Stimulated activated naive CD8-positive, alpha-beta T cell treated with anti-CD3 and anti-CD28 coated beads, Interleukin-15, amount 100 ng/mL, for 72 hours (primary cell): ENCODE results near the gene DCLK1.

Source experiments
- ATAC-seq: fragments of 150-1000 bp; cut with Tn5 transposase; 2 replicates; pipeline ENCODE4 v1.10.0; 2021; ENCODE audit warnings: mild to moderate bottlenecking, moderate library complexity
- DNase-seq, 2 donors: peaks; one replicate each; pipeline ENCODE4 v3.0.0; 2021 to 2022
- H3K27ac Mint-ChIP-seq, 2 donors: one replicate each; pipeline ENCODE4 v1.8.0; 2022; ENCODE audit warnings: mild to moderate bottlenecking in 2 of 2, mixed read lengths in 2 of 2, moderate library complexity in 2 of 2
- H3K27me3 Mint-ChIP-seq: one replicate; pipeline ENCODE4 v1.8.0; 2022; ENCODE audit warnings: mixed read lengths
- H3K4me1 Mint-ChIP-seq: one replicate; pipeline ENCODE4 v1.8.0; 2022; ENCODE audit warnings: mild to moderate bottlenecking, mixed read lengths
- H3K4me3 Mint-ChIP-seq, 2 donors: one replicate each; pipeline ENCODE4 v1.8.0; 2022; ENCODE audit warnings: mild to moderate bottlenecking in 2 of 2, mixed read lengths in 2 of 2, moderate library complexity in 1 of 2
- H3K9me3 Mint-ChIP-seq, 2 donors: one replicate each; pipeline ENCODE4 v1.8.0; 2022; ENCODE audit warnings: mixed read lengths in 2 of 2

The DCLK1 gene

DNA sequence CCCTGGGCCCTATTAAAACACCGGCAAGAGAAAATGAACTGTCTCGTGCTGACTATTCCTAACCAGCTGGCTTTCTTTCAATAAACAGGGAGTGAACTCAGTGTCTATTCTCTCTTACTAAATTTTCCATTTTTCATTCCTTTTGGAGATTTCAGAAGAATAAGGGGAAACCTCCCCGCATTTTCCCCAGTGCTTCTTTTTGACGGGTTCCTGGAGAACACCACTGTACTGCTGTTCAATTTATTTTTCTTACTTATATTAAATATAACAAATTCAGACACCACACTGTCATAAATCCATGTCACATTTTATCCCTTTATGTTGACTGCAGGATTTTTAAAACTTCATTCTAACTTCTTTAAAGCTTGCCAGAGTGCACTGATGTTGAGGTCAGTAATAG is 75.8 kb downstream of the DCLK1 start:
- H3K4me3 Mint-ChIP-seq: no peak overlapping the region
- ATAC-seq (no peak), DNase-seq (no peak)
- no peaks in the 10 kb centered on the region for H3K27me3 Mint-ChIP-seq
- no peaks in the 10 kb centered on the region for H3K4me1 Mint-ChIP-seq
- H3K9me3 Mint-ChIP-seq: peaks cover 0 to 16% of the 10 kb centered on the region in 2 donors
- H3K27ac Mint-ChIP-seq: no peak overlapping the region

DNA sequence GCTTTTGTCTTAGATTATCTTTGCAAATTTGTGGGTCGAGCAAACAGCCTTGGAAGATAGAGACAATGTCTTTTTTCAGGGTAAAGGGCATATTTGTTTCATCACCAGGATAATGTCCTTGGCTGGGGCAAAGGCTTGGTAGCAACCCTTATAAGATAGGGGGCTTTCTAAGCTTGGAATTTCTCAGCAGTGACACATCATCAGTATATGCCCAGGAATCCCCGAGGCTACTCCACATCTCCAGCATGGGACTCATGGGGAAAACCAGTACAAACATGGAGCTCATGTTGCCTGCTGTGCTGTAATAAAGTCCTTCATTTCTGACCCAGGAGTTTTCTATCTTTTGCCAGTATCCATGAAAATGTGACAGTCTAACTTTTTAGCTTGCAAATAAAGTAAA is 77.1 kb downstream of the DCLK1 start:
- DNase-seq: no peak
- no peak for ATAC-seq
- Mint-ChIP-seq H3K27ac (no peak overlapping the region), H3K9me3 (peaks cover 0 to 16% of the 10 kb centered on the region in 2 donors), H3K27me3 (no peaks in the 10 kb centered on the region), H3K4me3 (no peak overlapping the region), H3K4me1 (no peaks in the 10 kb centered on the region)

DNA sequence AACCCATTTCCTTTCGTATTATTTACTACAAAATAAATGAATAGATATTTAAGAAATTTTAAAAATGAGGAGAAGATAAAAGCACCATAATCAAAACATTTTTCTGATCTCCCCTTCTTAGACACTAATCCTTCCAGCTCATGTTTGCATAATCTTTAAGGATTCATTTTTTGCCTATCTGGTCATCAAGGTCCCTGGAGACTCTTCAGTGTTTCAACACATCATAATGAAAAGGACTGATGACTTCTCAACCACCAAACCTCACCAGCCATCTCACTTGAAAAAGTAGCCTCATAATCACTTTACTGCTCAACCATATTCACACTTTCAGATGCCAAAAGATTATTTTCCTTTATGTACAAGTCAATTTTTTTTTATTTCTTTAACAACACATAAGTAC is 80.1 kb downstream of the DCLK1 start:
- no peaks in the 10 kb centered on the region for H3K27me3 Mint-ChIP-seq
- H3K4me1 Mint-ChIP-seq: no peaks in the 10 kb centered on the region
- H3K9me3 Mint-ChIP-seq: peaks cover 0 to 12% of the 10 kb centered on the region in 2 donors
- no peak for DNase-seq
- ATAC-seq: no peak
- no peak overlapping the region for H3K27ac Mint-ChIP-seq
- no peak overlapping the region for H3K4me3 Mint-ChIP-seq

DNA sequence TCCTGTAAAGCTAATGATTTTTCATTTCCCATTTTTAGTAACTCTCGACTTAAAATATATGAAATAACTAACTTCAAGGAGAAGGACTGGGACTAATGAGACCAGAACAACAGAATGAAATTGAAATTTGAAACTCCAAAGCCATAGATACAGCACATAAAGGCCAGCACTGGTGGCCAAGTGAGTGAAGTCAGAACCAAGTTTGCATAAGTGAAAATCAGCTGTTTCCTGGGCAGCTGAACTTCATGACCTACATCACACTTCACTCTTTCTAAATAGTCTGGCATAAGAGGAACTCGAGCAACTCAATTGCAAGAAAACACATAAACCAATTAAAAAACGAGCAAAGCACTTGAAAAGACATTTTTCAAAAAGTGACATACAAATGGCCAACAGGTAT is 84.5 kb downstream of the DCLK1 start:
- no peak for ATAC-seq
- no peaks in the 10 kb centered on the region for H3K9me3 Mint-ChIP-seq

DNA sequence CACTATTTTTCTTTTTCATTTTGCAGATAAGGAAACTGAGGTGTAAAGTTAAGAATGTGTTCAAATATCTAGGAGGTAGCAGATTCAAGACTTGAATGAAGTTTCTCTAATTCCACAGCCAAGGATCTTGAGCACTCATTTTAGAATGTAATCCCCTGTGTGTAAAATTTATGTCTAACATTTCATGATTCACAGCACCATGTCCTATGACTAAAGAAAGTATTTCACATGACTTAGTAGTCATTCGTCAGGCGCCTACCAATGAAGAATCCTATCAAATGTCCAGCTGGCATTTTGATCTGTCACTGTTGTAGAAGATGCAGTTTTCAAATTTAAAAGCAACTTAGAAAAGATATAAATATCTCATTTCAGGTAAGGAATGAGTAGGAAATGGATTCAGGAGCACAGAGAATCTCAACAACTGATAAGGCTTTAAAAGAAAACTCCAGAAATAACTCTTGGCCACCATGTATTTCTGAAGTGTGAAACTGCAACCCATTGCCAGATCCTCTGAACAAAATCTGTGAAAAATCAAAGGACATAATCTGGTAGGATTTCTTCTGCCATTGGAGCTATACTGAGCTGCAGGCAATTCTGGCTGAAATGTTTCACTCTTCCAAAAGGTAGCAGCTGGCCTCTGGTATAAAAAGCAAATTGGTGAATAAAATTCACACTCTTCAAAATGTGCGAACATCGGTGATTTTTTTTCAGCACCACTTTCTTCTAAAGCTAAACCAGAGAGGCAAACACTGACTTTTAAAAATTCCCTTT is 92.2 kb downstream of the DCLK1 start:
- no peak overlapping the region for H3K4me3 Mint-ChIP-seq
- H3K27me3 Mint-ChIP-seq: no peaks in the 10 kb centered on the region
- H3K27ac Mint-ChIP-seq: no peak overlapping the region
- ATAC-seq (no peak), DNase-seq (no peak)
- no peaks in the 10 kb centered on the region for H3K4me1 Mint-ChIP-seq
- peaks cover 0 to 4% of the 10 kb centered on the region in 2 donors for H3K9me3 Mint-ChIP-seq

More for the DNA sequence above, 84.5 kb downstream of the DCLK1 start:
- DNase-seq: no peak
- Mint-ChIP-seq H3K27me3 (no peaks in the 10 kb centered on the region), H3K4me1 (no peaks in the 10 kb centered on the region), H3K27ac (no peak overlapping the region), H3K4me3 (no peak overlapping the region)

DNA sequence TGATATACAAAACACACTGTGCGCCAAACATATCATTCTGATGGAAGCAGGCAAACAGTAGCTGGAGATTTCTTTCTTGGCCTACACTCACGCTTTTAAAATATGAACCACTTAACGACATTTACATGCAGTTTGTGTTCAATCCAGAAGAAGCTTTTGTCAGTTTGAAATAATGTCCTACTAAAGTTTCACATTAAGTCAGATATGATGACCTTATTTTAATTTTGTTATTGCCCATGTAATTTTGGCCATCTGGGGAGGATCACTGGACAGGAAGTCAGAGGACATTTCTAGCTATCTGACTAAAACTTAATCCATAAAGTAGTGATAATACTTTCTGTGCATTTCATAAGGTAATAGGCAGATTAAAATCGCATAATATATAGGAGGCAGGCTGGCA is 98.1 kb downstream of the DCLK1 start:
- H3K9me3 Mint-ChIP-seq: peaks cover 0 to 8% of the 10 kb centered on the region in 2 donors
- H3K27me3 Mint-ChIP-seq: no peaks in the 10 kb centered on the region
- H3K4me1 Mint-ChIP-seq: no peaks in the 10 kb centered on the region
- no peak for DNase-seq
- H3K4me3 Mint-ChIP-seq: no peak overlapping the region
- ATAC-seq: no peak
- no peak overlapping the region for H3K27ac Mint-ChIP-seq

DNA sequence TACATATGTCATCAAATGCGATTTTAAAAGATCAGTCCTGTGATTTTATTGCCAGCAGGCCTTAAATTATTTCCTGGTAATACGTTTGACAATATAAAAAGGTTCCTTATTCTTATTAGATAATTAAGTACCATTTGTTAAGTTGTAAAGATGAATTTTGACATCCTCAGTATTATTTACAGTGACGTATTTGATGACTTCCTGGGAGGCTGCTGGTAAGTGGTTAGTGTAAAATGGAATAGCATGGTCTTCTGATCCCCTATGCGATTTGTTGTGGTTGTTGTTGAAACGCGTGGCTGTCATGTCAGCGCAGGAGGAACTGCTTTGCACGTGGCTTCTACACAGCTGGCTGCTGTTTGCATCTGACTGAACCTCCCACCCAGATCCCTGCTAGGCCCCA is 99.7 kb downstream of the DCLK1 start:
- Mint-ChIP-seq H3K4me1 (no peaks in the 10 kb centered on the region), H3K9me3 (peaks cover 0 to 4% of the 10 kb centered on the region in 2 donors), H3K4me3 (no peak overlapping the region), H3K27me3 (no peaks in the 10 kb centered on the region), H3K27ac (no peak overlapping the region)
- no peak for DNase-seq
- no peak for ATAC-seq

DNA sequence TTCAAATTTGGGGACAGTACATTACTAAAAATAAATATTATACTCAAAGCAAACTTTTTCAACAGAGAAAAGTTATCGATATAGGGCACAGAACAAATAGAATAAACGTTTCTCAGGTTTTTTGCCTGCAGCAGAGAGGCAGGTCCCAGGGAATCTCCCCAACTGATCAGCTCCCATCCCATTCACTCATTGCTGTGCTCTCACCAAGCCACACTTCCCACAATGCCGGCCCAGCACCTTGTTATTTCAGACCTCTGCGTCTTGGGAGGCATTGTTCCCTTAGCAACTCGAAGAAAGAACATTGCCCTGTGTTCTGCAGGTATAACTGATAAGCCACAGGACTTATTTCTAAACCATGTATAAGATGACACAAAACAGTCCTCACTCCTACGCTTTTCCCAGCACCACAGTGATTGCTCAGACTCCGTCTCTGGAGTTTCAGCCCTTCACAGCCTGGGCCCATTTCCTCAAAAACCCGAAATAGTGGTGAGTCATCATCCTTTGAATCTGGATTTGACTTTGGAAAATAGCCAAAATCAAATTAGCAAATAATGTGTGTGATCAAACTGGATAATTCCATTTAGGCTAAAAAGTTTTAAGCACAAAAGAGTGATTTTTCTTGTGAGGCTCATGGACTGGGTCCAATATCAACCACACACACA is 100.4 kb downstream of the DCLK1 start:
- Mint-ChIP-seq H3K4me1 (no peaks in the 10 kb centered on the region), H3K9me3 (peaks cover 0 to 4% of the 10 kb centered on the region in 2 donors), H3K27ac (no peak overlapping the region), H3K4me3 (no peak overlapping the region), H3K27me3 (no peaks in the 10 kb centered on the region)
- ATAC-seq (no peak), DNase-seq (no peak)

DNA sequence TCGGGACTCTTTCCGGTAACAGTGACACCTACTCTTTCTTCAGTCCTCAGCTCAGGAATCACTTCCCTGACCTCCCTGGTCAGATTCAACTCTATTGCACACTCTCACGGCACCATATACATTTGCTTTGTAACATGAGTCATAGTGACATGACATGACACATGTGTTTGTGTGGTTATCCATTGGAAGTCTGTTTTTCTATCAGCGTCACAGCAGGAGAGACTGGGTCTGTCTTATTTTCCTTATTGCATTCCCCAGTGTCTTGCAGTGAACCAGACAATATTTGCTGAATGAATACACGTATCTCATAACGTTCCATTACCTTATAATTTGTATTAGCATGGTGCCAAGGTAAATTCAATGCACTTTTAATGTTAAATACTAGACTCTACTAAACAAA is 102.0 kb downstream of the DCLK1 start:
- Mint-ChIP-seq H3K9me3 (peaks cover 0 to 4% of the 10 kb centered on the region in 2 donors), H3K27ac (no peak overlapping the region), H3K4me3 (no peak overlapping the region), H3K27me3 (no peaks in the 10 kb centered on the region), H3K4me1 (no peaks in the 10 kb centered on the region)
- DNase-seq (no peak), ATAC-seq (no peak)

DNA sequence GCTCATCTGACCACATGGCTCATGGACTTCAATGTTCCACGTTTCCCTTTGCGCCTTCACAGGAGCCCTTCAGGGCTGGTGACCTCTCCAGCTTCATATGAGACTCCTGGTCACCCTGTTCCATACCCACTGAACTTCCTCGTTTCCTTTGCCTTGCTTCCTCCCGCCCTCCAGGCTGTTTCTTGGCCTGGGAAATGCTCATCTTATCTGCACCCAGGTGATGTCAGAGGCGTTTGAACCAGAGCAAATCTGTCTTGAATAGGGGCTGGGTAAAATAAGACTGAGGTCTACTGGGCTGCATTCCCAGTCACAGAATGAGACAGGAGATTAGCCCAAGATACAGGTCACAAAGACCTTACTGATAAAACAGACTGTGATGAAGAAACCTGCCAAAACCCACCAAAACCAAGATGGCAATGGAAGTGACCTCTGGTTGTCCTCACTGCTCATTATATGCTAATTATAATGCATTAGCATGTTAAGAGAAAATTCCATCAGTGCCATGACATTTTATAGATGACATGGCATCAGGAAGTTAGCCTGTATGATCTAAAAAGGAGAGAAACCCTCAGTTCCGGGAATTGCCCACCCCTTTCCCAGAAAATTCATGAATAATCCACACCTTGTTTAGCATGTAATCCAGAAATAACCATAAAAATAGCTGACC is 102.7 kb downstream of the DCLK1 start:
- H3K4me1 Mint-ChIP-seq: no peaks in the 10 kb centered on the region
- no peaks in the 10 kb centered on the region for H3K27me3 Mint-ChIP-seq
- H3K9me3 Mint-ChIP-seq: peaks cover 0 to 4% of the 10 kb centered on the region in 2 donors
- no peak overlapping the region for H3K27ac Mint-ChIP-seq
- no peak overlapping the region for H3K4me3 Mint-ChIP-seq
- ATAC-seq (no peak), DNase-seq (no peak)

DNA sequence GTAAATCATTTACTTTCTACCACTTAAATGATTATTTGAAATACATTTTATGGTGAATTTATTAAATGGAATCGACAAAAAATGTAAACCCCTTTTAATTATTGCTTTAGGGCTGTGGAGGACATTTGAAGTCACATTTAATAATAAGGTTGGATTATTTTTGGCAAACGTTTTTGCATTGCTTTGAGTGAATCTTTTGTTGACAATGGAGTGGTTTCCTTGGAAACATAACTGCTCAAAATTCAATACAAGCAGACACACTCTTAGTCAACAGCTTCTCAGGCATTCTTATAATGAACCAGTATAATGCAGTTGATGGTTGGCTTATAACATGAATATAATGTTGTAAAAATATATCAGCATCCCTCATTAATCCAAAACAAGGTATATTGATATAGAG is 104.7 kb downstream of the DCLK1 start:
- Mint-ChIP-seq H3K4me3 (no peak overlapping the region), H3K9me3 (peaks cover 0 to 7% of the 10 kb centered on the region in 2 donors), H3K27ac (no peak overlapping the region), H3K4me1 (no peaks in the 10 kb centered on the region), H3K27me3 (no peaks in the 10 kb centered on the region)
- DNase-seq (no peak), ATAC-seq (no peak)

DNA sequence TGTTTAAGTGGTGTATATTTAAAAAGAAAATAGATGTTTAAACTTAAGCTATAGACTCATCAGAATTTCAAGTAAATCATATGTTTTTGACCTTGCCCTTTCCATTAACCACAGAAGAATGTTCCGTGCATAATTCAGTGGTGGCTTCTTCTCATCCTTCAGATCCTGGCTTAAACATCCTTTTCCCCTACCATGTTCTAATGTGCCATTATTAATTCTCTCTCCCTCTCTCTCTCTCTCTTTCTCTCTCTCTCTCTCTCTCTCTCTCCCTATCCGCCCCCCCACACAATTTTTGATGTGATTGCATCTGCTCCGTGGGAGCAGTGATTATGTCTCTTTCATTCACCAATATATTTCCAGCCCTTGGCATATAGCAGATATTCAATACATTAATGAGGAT is 116.4 kb downstream of the DCLK1 start:
- Mint-ChIP-seq H3K27me3 (peaks cover 5% of the 10 kb centered on the region), H3K9me3 (peaks cover 8 to 11% of the 10 kb centered on the region in 2 donors), H3K27ac (no peak overlapping the region), H3K4me1 (no peaks in the 10 kb centered on the region), H3K4me3 (no peak overlapping the region)
- DNase-seq (no peak), ATAC-seq (no peak)

DNA sequence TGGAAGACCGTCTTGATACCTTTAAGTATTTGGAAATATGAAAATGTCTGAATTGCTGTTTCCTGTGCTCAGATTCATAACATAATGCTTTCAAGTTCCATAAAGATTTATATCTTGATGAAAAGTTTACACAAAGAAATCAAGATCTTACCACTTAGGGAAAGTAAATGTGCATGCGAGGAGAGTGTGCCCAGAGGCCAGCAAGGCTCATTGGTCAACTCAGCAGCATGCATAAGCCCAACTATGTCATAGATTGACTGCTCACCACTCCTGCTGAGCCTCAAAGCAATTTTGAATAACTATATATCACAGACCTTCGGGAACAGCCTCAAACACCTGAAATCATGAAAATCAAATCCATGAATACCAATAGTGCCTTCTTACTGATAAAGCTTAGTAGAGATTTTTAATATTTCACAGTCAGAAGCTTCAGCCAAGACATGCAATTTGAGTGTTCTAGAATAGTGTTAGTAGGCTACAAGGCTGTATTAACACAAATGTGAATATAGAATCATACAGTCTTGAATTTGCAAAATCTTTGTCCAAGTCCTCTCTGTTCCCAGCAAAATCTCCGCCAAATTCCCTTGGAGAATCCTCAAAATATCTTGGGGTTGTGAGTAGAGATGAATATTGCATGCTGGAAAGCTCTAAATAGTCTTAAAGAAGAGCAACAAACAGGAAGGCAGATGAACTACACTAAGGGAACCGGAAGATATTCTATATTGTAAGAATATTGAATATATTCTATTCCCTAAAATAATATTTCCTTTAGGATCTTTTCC is 124.1 kb downstream of the DCLK1 start:
- H3K27ac Mint-ChIP-seq: no peak overlapping the region

DNA sequence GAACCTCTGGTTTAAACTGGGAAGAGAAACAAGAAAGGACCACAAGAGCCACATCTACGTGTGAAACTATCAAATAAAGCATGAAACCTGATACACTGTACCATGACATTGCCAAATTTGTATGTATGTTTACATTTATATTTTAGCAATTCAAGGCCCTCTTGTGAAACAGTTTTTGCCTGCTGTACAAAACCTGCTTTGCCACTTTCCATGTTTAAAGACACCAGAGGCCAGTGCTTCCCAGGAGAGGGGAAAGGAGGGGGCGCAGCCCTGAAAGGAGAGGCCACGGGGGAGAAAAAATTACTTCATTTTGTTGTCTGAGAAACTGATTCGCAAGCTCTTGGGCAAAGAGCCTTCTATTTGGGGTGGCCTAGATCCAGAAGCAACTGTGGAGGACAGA is 124.8 kb downstream of the DCLK1 start:
- ATAC-seq: no peak
- Mint-ChIP-seq H3K4me3 (no peak overlapping the region), H3K27me3 (no peaks in the 10 kb centered on the region), H3K9me3 (peaks cover 0 to 11% of the 10 kb centered on the region in 2 donors), H3K27ac (no peak overlapping the region), H3K4me1 (no peaks in the 10 kb centered on the region)
- DNase-seq: no peak

More for the DNA sequence above, 124.1 kb downstream of the DCLK1 start:
- Mint-ChIP-seq H3K9me3 (peaks cover 0 to 11% of the 10 kb centered on the region in 2 donors), H3K4me3 (no peak overlapping the region), H3K4me1 (no peaks in the 10 kb centered on the region), H3K27me3 (no peaks in the 10 kb centered on the region)
- DNase-seq (no peak), ATAC-seq (no peak)

DNA sequence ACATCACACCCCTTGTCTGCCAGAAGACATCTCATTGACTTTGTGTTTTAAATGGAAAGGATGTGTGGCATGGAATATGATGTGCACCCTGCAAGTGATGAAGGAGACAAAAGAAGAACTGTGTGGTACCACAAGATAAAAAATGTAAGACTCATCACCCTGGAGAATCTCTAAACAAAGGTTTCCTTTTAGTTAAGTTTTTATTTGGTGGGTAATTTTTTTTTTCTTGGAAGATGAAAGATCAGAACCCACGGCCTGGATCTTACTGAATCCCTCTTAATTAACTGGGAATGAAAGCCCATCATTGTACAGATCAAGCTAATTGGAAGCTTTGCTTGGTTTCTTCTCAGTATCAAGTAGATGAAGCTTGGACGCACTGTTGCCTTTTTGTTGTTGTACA is 129.6 kb downstream of the DCLK1 start:
- Mint-ChIP-seq H3K9me3 (peaks cover 5 to 11% of the 10 kb centered on the region in 2 donors), H3K4me1 (no peaks in the 10 kb centered on the region), H3K4me3 (no peak overlapping the region), H3K27me3 (no peaks in the 10 kb centered on the region), H3K27ac (no peak overlapping the region)
- ATAC-seq (no peak), DNase-seq (no peak)
